HUES48 (cell line): ENCODE measurements around the gene PBX1.

Source experiments
- H3K27ac ChIP-seq: one replicate; pipeline ENCODE4 v1.7.0; 2013; ENCODE audit warnings: low read depth, low read length, inconsistent platforms
- H3K27me3 ChIP-seq: 2 replicates; pipeline ENCODE4 v1.6.1; 2013; ENCODE audit warnings: mild to moderate bottlenecking, low read length; ENCODE audit not compliant: control insufficient read depth, insufficient read depth
- H3K36me3 ChIP-seq: 2 replicates; pipeline ENCODE4 v1.6.1; 2013; ENCODE audit warnings: low read length; ENCODE audit not compliant: control insufficient read depth, insufficient read depth
- H3K4me1 ChIP-seq: 2 replicates; pipeline ENCODE4 v1.6.1; 2013; ENCODE audit warnings: mild to moderate bottlenecking, low read length; ENCODE audit not compliant: control insufficient read depth, insufficient read depth
- H3K4me3 ChIP-seq: 2 replicates; pipeline ENCODE4 v1.5.1; 2013; ENCODE audit warnings: mild to moderate bottlenecking, low read depth, low read length
- H3K9ac ChIP-seq: 2 replicates; pipeline ENCODE4 v1.6.1; 2013; ENCODE audit warnings: mild to moderate bottlenecking, low read depth, low read length, moderate library complexity
- H3K9me3 ChIP-seq: 2 replicates; pipeline ENCODE4 v1.6.1; 2013; ENCODE audit warnings: low read length; ENCODE audit not compliant: control insufficient read depth, insufficient read depth

The PBX1 gene

GRCh38 chr1:164803366-164803765 is 244.4 kb downstream of the PBX1 start:
- no peaks in the 10 kb centered on the region for H3K27me3 ChIP-seq
- no peaks in the 10 kb centered on the region for H3K9me3 ChIP-seq
- no peak overlapping the region for H3K4me3 ChIP-seq
- H3K27ac ChIP-seq = no peak overlapping the region
- H3K36me3 ChIP-seq = peaks cover 76% of the 10 kb centered on the region
- no peak overlapping the region for H3K9ac ChIP-seq
- H3K4me1 ChIP-seq = no peaks in the 10 kb centered on the region

GRCh38 chr1:164804366-164804765 is 245.4 kb downstream of the PBX1 start:
- Histone ChIP-seq H3K27ac (no peak overlapping the region), H3K9me3 (no peaks in the 10 kb centered on the region), H3K9ac (no peak overlapping the region), H3K27me3 (no peaks in the 10 kb centered on the region), H3K4me3 (no peak overlapping the region), H3K36me3 (peaks cover 85% of the 10 kb centered on the region), H3K4me1 (no peaks in the 10 kb centered on the region)

- Histone ChIP-seq H3K36me3 (peaks cover 85% of the 10 kb centered on the region), H3K27ac (no peak overlapping the region), H3K9me3 (no peaks in the 10 kb centered on the region), H3K4me3 (no peak overlapping the region), H3K27me3 (no peaks in the 10 kb centered on the region), H3K9ac (no peak overlapping the region), H3K4me1 (no peaks in the 10 kb centered on the region)
These were observed 246.4 kb downstream of the PBX1 start for GRCh38 chr1:164805399-164805798.

GRCh38 chr1:164806531-164806930 is 247.5 kb downstream of the PBX1 start:
- H3K36me3 ChIP-seq = peaks cover 85% of the 10 kb centered on the region
- no peak overlapping the region for H3K9ac ChIP-seq
- H3K27me3 ChIP-seq = no peaks in the 10 kb centered on the region
- no peaks in the 10 kb centered on the region for H3K4me1 ChIP-seq
- no peak overlapping the region for H3K27ac ChIP-seq
- no peak overlapping the region for H3K4me3 ChIP-seq
- H3K9me3 ChIP-seq = no peaks in the 10 kb centered on the region

DNA sequence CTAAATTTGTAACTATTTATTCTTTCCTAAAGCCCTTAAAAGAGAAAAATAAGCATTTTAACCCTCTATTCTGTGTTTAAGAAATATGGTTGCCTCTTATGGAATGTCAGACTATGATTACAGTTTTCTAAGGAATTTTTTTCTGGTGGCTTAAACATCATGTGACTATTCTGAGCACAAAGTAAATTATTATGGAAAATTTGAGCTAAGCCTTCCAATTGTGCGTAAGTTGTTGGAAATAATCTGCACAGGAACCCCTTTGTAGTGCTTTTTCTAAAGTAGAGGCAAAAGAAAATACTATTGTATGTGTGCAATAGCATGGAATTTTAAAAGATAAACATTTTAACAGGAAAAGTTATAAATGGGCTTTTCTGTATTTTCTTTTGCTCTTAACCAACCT is 254.8 kb downstream of the PBX1 start:
- Histone ChIP-seq H3K4me1 (no peaks in the 10 kb centered on the region), H3K9ac (no peak overlapping the region), H3K27ac (no peak overlapping the region), H3K9me3 (no peaks in the 10 kb centered on the region), H3K36me3 (peaks cover 65% of the 10 kb centered on the region), H3K27me3 (no peaks in the 10 kb centered on the region), H3K4me3 (no peak overlapping the region)

DNA sequence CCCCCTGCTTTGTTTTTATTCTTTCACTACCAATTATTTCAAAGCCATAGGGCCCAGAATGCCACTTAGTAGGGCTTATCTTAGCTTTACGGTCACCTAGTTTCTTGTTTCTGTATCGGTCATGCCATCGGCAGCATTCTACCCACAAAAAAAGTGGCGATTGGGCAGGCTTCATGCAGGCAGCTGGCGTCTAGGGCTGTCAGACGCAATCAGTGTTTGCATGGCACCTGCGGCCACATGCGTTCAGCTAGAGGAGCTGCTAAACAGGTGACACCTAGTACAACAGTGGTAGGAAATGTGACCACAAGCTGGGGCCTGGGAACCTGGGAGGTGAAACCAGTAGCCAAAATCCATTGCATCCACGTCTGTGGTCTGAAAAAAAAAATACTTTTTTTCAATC is 262.7 kb downstream of the PBX1 start:
- peaks cover 68% of the 10 kb centered on the region for H3K36me3 ChIP-seq
- no peaks in the 10 kb centered on the region for H3K4me1 ChIP-seq
- H3K27ac ChIP-seq = no peak overlapping the region
- H3K9me3 ChIP-seq = no peaks in the 10 kb centered on the region
- H3K9ac ChIP-seq = no peak overlapping the region
- H3K4me3 ChIP-seq = no peak overlapping the region
- H3K27me3 ChIP-seq = no peaks in the 10 kb centered on the region

DNA sequence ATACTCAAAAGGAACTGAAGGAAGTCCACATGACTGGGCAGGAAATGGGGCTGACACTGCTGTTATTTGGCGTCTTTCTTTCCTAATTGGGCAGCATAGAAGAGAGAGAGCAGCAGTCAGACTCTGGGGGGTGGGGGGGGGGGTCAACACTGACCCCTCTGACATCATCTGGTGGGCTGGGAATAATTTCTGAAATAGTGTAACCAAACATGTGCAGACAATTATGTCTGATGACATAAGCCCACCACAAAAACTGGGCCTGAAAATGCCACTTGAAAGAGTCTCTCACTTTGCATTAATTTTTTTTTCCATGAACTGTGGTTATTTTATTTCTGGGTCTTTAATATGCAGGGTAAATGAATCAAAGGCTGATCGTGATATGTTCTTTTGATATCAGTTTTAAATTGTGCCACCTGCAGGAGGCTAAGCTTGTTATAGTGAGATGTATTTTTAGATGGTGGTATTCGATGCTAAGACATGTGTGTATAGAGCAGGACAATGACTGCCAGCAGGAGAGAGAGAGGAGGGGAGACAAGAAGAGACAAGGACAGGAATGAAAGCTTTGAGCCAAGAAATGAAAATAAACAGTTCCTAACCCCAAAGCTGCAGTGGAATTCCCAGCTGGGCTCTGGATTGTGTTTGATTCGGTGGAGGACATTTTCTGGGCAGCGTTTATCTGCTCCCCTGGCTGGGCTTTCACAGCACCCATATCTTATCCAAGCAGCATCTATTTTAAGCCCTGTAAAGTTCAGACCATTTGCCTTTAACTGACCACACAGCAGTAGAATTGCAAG is 264.7 kb downstream of the PBX1 start:
- Histone ChIP-seq H3K9me3 (no peaks in the 10 kb centered on the region), H3K27ac (no peak overlapping the region), H3K36me3 (peaks cover 75% of the 10 kb centered on the region), H3K27me3 (no peaks in the 10 kb centered on the region), H3K9ac (no peak overlapping the region), H3K4me1 (no peaks in the 10 kb centered on the region), H3K4me3 (no peak overlapping the region)

DNA sequence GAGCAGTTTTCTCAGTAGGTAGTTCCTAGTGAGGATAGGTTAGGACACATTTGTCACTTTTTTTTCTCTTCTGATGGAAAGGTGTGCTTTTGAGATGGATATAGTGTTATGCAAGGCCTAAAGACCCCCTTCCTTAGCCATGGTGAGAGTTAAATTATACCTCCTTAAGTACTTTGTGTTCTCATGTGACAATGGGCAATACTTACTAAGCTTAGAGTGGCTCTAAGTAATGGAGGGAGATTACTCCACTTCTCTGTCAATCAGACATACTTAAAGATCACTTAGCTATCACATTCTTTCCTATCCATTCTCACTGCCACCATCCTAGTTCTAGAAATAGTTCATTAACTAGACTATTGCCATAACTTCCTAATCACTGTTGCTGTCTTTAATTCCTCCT is 265.6 kb downstream of the PBX1 start:
- H3K9ac ChIP-seq = no peak overlapping the region
- H3K27me3 ChIP-seq = no peaks in the 10 kb centered on the region
- no peak overlapping the region for H3K27ac ChIP-seq
- no peaks in the 10 kb centered on the region for H3K4me1 ChIP-seq
- H3K4me3 ChIP-seq = no peak overlapping the region
- no peaks in the 10 kb centered on the region for H3K9me3 ChIP-seq
- peaks cover 78% of the 10 kb centered on the region for H3K36me3 ChIP-seq

DNA sequence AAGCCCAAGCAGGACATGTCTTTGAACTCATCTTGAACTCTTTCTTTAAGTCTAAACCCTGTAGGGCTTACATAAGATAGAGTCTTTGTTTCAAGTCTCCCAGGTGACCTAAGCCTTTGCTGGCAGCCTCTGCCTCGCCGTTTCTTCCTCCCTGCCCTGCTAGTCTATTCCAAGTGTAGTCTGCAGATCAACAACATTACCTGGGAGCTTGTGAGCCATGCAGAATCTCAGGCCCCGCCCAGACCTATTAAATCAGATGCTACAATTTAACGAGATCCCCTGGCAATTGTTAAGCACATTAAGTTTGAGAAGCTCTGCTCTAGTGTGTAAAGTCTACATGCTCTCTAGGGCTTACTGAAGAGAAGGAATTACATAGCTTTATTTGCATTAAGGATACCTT is 271.6 kb downstream of the PBX1 start:
- H3K9ac ChIP-seq = no peak overlapping the region
- no peak overlapping the region for H3K4me3 ChIP-seq
- H3K27ac ChIP-seq = no peak overlapping the region
- no peaks in the 10 kb centered on the region for H3K4me1 ChIP-seq
- no peaks in the 10 kb centered on the region for H3K27me3 ChIP-seq
- H3K36me3 ChIP-seq = peaks cover 36% of the 10 kb centered on the region
- H3K9me3 ChIP-seq = no peaks in the 10 kb centered on the region

DNA sequence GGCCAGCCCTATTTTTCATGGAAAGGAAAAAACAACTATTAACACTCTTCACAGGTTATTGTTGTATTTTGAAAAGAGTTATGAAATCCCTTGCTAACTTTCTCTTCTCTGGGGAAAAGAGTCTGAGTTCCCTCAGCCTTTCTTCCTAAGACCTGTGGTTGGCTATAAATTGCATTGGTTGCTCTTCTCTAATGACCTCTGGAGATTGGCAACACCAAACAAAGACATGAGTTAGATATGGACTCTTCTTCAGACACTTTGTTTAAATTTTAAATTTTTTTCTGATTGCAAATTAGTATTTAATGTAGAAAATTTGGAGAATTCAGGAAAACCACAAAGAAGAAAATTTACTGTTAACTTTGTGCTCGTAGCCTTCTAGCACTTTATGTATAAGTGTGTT is 275.7 kb downstream of the PBX1 start:
- H3K4me3 ChIP-seq = no peak overlapping the region
- no peak overlapping the region for H3K9ac ChIP-seq
- no peaks in the 10 kb centered on the region for H3K9me3 ChIP-seq
- H3K4me1 ChIP-seq = no peaks in the 10 kb centered on the region
- no peak overlapping the region for H3K27ac ChIP-seq
- H3K27me3 ChIP-seq = no peaks in the 10 kb centered on the region
- peaks cover 34% of the 10 kb centered on the region for H3K36me3 ChIP-seq

- Histone ChIP-seq H3K4me1 (no peaks in the 10 kb centered on the region; the same call in 1 of the 2 replicates), H3K9me3 (no peaks in the 10 kb centered on the region), H3K9ac (no peak overlapping the region), H3K27me3 (no peaks in the 10 kb centered on the region), H3K36me3 (peaks cover 29% of the 10 kb centered on the region), H3K27ac (no peak overlapping the region), H3K4me3 (no peak overlapping the region)
These were observed 277.6 kb downstream of the PBX1 start for GRCh38 chr1:164836614-164837018.
